NCI-H1436 treated with DMSO at 0.1 percent for 48 hours (cell line): ENCODE results near the gene UBE2G2.

Source experiments
- DNase-seq: peaks from one replicate; lab custom pipeline; 2025; lab: John Stamatoyannopoulos, UW

The UBE2G2 gene

GRCh38 chr21:44724926-44725325, 76.7 kb downstream of the UBE2G2 start:
- no peak for DNase-seq

GRCh38 chr21:44724196-44724595, 77.4 kb downstream of the UBE2G2 start:
- no peak for DNase-seq

- DNase-seq, result peak; percentile 59
Measured at GRCh38 chr21:44723177-44724131, 78.2 kb downstream of the UBE2G2 start.

- peak; percentile 16 for DNase-seq
Measured at GRCh38 chr21:44722731-44723130, 78.9 kb downstream of the UBE2G2 start.

- DNase-seq, result no peak
Measured at GRCh38 chr21:44720170-44720569, 81.5 kb downstream of the UBE2G2 start.
